GM18502 (cell line): Measurements from ENCODE around the gene NIPAL1.
A peak's percentile ranks its signal among the peaks of the same experiment; 100 is the strongest.
"Not testable (repeated sequence)": the region's sequence is repeated elsewhere in the genome, so short reads cannot be mapped to it uniquely, and the experiment has no call there.

Experiments used
- ATAC-seq: cut with Tn5 transposase; IDR thresholded peaks from one replicate; pipeline ENCODE4 v1.9.1; 2021; ENCODE audit warnings: mild to moderate bottlenecking; ENCODE audit not compliant: unreplicated experiment, poor library complexity

Gene NIPAL1

DNA sequence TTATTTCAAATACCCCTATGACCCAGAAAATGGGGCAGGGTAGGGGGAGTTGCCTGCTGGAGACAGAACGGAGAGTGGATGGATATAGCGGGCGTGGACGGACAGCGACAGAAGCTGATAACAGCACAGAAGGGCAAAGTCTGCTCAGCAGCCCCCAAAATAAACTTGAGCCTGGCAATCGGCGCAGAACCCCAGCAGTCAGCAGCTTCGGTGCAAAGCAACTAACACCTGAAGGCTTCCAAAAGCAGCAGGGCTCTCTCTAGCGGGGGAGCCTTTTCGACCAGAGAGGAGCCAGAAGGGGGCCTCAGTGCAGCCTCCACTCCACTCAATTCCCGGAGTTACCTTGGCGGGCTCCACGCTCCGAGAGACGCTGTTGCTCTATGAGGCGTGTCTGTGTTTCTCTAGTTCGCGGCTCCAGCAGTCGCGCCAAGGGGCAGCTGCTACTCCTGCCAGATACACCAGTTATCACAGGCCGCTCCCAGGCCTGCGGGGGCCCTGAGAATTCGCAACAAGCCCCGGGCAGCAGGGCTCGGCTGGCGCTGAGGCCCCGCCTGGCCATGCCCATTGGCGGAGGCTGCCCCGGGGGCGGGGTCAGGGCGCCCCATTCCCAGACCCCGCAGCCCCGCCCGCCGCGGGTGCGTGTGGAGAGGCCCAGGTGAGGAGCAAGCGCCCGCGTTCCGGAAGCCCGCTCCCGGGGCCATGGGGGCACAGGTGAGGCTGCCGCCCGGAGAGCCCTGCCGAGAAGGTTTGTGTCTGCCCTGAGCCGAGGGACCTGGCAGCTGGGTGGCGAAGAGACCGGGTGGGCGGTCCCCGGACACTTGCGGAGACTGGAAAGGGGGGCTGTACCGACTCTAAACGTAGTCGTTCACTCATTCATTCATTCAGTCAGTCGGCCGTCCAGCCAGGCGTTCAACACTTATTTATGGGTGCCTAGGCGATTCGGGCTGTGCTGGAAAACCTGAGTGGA, at the start of gene NIPAL1, which contains the start of gene CNGA1:
Gene NIPAL1 (plus strand): TSS at position 632 of the 967 bp plus-strand sequence. CDS start 68 bp downstream, at position 700.
Gene CNGA1 (minus strand): TSS at position 541 of the 967 bp plus-strand sequence. CDS start 63,992 bp downstream, outside the sequence.
- peak; percentile 94 for ATAC-seq

DNA sequence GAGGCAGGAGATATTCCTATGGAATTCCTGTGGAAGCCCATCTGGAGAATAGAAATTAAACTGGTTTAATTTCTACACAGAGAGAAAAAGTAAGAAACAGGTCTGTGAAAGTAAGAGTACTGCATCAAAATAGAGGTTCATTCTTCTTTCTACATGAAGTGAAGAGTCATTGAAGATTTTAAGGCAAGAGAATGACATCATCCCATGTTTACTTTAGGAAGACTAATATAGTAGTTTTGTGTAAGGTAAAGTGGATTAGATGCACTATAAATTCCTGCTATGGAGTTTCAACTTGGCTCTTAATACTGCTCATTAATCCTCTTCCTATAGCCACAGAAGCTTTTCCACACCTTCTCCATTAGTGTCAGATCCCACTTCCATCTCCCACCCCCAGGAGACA, 47.7 kb upstream of the NIPAL1 start:
- ATAC-seq, result no peak

DNA sequence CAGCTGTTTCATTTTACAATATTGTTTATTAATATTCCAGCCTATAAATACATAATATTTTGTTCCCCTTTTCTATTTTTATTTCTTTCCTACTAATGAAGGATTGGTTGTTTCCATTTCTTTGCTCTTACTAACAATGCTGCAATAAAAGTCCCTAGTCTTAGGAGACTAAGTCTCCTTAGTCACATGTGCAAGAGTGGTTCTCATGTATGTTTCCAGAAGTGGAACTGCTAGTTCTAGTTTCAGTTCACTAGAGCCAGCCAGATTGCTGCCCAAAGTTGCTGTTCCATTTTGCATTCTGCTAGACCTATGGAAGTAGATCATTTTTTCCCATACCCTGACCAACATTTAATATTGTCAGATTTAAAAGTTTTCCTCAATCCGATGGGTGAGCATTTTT, 44.4 kb upstream of the NIPAL1 start:
- ATAC-seq, result peak; percentile 91

DNA sequence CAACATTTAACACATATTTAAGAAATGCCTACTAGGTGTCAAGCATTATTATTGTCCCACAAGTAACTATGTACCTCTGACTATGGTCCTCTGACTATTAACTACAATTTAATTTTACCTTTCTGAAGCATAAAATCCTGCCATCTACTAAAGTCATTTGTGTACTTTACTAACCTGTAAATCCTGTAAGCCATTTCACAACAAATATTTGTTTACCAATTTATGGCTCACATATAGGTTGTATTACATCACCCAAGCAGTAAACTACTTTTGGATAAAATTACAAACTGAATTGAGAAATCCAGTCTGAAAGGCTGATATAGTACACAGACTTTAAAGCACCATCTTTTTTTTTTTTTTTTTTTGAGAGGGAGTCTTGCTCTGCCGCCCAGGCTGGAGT, 43.9 kb upstream of the NIPAL1 start:
- ATAC-seq, result no peak

DNA sequence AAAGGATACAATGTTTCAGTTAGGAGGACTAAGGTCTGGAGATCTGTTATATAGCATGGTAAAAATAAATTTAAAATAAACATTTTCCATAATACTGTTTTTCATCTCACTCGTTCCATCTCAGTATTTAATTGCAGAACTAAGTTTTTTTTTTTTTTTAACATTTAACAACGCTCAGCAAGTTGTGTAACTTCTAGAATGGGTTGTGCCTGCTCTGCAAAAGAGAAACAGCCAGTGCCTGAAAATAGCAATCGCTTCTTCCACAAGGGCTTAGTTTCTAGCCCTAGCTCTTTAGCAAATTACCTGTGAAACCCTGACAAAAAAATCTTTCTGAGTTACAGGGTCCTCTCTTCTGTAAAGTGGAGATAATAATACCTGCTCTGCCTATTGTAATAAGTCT, 42.0 kb upstream of the NIPAL1 start:
- no peak for ATAC-seq

DNA sequence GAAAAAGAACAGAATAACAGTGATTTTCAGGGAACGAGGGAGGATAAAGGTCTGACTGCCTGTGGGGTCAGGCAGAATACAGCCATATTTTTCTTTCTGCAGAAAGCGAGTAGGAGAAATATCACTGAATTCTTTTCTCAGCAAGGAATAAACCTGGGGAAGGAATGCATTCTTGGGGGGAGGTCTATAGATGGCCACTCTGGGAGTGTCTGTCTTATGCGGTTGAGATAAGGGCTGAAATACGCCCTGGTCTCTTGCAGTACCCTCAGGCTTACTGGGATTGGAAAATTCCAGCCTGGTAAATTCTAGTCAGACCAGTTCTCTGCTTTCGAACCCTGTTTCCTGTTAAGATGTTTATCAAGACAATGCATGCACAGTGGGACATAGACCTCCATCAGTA, 26.4 kb upstream of the NIPAL1 start:
- ATAC-seq, result no peak

DNA sequence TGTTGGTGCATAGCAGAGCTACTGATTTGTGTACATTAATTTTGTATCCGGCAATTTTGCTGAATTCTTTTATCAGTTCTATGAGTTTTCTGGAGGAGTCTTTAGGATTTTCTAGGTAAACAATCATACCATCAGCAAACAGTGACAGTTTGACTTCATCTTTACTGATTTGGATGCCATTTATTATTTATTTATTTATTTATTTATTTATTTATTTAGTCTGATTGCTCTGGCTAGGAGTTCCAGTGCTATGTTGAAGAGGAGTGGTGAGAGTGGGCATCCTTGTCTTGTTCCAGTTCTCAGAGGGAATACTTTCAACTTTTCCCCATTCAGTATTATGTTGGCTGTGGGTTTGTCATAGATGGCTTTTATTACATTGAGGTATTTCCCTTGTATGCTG, 24.1 kb upstream of the NIPAL1 start:
- ATAC-seq, result not testable (repeated sequence)

DNA sequence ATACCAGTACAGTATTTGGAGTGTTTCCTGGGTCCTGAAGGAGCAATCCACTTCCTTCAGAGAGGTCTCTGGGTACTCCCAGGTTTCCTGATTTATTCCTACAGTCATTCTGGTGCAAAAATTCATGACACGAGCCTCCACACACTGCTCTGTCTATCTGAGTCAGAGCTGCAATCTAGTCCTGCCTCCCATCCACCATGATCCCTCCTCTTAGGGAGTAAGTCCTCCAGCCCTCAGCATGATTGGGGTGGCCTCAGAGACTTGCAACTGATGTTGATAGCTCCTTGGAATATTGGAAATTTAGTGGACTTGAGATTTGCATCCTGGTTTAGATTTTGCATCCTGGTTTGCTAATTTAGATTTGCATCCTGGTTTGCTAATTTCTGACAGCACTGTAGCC, 20.6 kb upstream of the NIPAL1 start:
- no peak for ATAC-seq

DNA sequence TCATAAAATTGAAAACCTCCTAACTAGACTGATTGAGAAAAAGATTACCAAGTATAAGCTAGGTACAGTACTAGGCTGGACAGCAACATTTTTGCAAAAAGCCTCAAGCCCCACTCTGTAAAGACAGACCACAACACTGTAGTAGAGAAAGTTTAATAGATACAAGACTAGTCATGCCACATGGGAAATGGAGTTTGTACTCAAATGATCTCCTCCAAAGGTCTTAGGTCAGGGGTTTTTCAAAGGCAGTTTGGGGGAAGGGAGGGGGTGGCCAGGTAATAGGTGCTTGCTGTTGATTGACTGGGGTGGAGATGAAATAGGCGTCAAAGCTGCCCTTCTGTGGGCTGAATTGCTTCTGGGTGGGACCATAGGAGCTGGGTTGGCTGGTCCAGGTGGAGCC, 14.3 kb upstream of the NIPAL1 start:
- ATAC-seq, result no peak

DNA sequence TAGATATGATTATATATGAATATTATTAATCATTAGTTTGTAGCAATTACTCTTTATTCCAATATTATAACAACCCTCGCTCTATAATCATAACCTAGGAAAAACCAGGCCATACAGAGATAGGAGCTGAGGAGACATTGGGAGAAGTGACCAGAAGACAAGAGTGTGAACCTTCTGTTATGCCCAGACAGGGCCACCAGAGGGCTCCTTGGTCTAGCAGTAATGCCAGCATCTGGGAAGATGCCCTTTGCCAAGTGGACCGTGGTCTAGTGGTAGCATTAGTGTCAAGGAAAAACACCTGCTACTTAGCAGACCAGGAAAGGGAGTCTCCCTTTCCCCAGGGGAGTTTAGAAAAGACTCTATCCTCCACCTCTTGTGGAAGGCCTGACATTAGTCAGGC, 13.0 kb upstream of the NIPAL1 start:
- ATAC-seq, result not testable (repeated sequence)

DNA sequence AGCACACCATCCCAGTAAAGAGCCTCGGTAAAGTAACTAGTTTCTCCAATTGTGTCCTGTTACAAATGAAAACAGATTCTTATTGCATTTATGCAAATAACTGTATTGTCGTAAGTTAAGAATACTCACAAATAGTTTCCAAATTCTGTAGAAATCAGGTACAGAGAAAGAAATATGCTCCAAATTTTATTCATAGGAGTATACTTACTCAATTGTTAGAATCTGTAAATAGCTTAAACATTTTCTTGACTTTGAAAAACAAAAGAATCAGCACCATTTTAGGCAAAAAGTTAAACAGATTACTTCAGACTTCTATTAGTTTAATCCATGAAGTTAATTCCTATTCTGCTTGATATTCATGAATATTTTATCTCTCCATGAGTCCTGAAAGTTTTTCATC, 10.8 kb upstream of the NIPAL1 start:
- no peak for ATAC-seq

DNA sequence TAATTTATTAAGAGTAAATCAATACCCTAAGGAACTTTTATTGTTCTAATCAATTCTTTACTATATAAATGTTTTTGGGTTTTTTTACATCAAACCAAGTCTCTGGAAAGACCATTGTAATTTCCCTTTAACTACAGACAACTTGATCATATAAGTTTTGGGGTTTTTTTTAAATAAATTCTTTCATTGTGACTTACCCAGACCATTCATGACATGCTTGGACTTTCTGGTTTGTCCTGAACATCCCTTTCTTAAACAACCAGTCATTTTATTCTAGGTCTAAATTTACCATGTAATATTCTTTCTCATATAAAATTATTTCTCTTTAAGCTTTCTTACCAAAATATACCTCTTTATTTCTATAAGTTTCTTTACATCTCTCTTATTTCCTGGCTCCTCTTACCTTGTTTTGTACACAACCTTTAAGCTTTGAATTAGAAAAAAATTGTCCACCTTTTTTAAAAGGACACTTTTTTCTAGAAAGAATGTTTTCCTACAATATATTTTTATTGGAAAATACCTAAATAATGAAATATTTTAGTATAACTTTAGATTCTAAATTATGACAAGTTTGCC, 8.5 kb upstream of the NIPAL1 start:
- no peak for ATAC-seq

DNA sequence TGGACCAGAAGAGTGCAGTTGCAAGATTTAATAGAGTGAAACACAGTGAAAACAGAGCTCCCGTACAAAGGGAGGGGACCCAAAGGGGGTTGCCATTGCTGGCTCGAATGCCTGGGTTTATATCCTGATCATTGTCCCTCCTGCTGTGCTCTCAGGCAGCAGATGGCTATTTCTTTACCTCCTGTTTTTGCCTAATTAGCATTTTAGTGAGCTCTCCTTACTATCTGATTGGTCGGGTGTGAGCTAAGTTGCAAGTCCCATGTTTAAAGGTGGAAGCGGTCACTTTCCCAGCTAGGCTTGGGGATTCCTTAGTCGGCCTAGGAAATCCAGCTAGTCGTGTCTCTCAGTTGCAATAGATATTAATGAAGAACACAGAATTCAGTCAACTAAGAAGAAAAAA, 5.7 kb upstream of the NIPAL1 start:
- not testable (repeated sequence) for ATAC-seq

DNA sequence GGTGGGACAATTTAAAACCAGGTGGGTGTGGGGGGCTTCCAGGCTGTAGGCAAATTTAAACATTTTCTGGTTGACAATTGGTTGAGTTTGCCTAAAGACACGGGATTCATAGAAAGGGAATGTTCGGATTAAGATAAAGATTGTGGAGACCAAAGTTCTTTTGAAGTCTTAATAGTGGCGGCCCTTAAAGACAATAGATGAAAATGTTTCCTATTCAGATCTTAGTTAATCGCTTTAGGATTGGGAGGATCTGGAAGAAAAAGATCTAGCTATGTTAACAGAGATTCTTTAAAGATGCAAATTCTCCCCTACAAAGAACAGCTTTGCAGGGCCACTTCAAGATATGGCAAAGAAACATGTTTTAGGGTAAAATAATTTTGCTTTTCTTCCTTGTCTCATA, 4.8 kb upstream of the NIPAL1 start:
- no peak for ATAC-seq

DNA sequence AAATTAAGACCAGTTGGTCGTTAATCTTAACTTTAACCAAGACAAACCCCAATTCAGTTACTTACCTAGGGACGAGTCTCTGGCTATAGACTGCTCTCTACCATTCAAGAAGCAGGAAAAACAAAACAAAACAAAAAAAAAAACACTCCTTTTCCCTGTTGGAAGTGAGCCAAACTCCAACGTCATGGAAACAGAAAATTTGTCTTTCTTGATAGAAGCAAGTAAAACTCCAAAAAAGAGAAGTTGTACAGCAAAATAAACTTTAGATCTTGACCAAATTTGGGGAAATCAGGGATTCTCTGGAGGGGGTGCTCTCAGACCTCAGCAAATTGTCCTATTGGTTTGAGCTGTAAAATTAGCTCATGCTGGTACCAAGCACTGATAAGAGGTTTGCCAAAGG, 3.7 kb upstream of the NIPAL1 start:
- ATAC-seq, result no peak

DNA sequence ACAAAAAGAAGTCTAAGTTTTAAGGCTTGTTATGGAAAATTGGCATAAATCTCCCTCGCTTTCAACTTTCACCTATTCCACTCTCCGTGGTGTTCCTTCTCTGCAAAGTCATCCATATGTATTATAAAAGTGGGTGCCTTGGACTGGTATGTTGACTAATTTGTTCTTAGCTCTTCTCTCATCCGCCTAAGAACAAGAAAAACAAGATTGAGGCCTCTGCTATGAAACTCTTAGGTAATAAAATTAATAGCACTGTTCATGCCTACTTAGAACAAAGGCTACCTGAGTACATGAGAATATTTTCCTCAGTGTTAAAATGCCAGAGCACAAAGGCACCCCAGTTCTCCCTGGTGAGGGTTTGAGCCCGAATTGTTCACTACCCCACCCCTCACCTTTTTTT, 1.4 kb upstream of the NIPAL1 start:
- ATAC-seq, result no peak

DNA sequence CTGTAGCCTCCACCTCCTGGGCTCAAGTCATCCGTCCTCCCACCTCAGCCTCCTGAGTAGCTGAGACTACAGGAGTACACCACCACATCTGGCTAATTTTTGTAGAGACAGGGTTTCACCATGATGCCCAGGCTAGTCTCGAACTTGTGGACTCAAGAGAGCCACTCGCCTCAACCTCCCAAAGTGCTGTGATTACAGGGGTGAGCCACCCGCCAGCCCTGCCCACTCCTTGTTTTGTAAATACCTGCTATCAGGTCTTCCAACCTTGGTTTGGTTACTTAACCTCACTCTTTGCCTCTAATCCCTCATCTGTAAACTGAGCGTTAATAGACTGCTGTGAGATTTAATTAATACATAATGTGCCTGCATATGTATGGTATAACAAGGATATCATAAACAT, 894 bp upstream of the NIPAL1 start:
- ATAC-seq, result no peak

DNA sequence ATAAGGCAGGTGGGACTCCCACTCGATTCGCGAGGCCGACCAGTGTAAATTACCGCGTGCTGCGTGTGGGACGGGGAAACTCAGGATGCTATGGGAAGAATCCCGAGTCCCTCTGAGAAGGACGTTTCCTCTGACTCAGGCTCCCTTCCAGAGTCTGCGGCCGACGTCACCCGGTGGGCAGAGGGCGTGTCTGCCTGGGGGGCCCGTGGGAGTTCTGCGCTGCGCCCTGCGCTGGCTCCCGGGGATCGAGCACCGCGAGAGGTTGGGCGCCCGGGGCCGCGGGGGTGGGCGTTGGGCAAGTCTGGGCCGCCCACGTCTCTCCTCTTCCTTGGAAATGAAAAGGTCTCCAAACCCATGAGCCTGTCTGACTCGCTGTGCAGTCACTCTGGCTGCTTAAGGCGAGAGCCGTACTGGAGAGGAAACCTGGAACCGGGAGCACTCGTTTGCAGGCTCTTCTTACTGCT, 568 bp downstream of the NIPAL1 start:
- no peak for ATAC-seq

DNA sequence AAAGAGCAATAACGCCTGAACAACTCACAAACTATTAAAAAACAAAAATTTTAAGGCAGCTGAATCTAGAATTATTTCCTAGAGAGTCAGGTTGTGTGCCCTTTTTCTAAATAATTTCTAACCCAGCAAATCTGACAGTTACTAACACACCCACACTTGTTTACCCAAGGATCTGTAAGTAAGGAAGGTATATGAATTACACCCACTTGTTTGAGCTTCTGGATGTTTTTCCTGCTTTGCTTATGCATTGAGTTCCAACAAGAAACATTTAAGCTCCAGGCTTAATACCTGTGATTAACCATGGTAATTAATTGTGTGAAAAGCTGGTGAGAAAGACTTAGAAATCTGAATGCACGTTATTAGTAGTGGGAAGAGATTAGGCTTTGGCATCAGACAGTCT, 1.5 kb downstream of the NIPAL1 start:
- ATAC-seq, result no peak

DNA sequence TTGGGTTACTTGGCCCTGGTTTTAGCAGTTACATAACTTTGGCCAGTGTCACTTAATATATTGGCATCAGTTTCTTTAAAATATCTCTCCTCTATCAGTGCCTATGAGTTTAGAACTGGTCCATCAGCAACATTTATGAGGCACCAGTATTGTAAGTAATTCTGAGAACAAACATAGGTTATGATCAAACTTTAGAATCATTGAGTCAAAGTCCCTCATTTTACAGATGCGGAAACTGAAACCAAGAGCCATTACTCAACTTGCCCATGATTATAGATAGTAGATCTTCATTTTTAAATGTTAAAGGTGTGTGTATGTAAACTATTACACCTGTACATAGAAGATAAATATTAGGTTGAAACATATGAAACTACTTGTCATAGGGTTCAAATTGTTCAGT, 4.5 kb downstream of the NIPAL1 start:
- no peak for ATAC-seq

DNA sequence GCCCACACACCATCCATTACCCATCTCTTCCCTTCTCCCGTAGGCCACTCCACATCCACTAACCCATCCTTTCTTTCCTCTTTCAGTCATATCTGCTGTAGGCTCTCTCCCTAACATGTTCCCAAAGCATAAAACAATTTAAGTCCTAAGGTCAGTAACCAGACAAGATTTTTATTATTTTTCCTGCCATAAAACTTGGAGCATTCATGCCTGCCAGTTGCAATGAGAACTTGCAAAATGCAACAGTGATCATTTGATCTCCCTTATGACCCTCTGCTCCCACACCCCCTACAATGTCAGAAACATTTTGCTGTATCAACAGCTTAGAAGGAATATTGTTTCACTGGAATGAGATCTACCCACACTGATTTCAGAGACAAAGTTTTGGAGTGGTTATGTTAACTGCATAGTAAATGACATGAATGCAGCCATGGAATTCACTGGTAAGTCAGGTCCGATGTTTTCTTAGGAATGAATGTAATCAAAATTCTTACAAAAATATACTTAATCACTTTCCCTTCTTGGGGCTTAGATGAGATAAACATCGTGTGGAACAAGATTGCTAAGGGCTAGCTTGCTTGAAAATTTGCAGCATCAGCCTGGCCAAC, 5.7 kb downstream of the NIPAL1 start:
- ATAC-seq, result no peak
